Body of pancreas (tissue), 4 donors: ENCODE results near the gene ACACA. TPM values are rescaled to one million over a fixed set of nuclear protein-coding genes. Genes with fewer than 3 reads are reported as not detected.

Source experiments
- ATAC-seq: fragments of 150-250 bp; one replicate; pipeline ENCODE4 v1.9.1; 2016
- DNase-seq, 4 donors: peaks; one replicate each; pipeline ENCODE4 v3.0.0-alpha.2; 2019
- H3K27ac ChIP-seq, 4 donors: fragments of 200-600 bp; sonication (generic); 1 replicate in 3 of 4; 2 replicates in 1 of 4; pipeline versions ENCODE4 v1.5.1 to v1.6.1; 2016 to 2019; ENCODE audit warnings: mild to moderate bottlenecking in 1 of 4, mixed read lengths in 1 of 4, moderate library complexity in 1 of 4
- H3K27me3 ChIP-seq, 2 donors: fragments of 200-600 bp; sonication (generic); one replicate each; pipeline ENCODE4 v1.6.0; 2016; ENCODE audit warnings: mild to moderate bottlenecking in 1 of 2
- H3K36me3 ChIP-seq, 2 donors: fragments of 200-600 bp; sonication (generic); replicated peaks in 1 of 2; 2 replicates each; pipeline ENCODE4 v1.5.1; 2016; ENCODE audit warnings: low read depth in 2 of 2; ENCODE audit not compliant: insufficient read depth in 1 of 2
- H3K4me1 ChIP-seq: fragments of 200-600 bp; sonication (generic); one replicate; pipeline ENCODE4 v1.6.0; 2016
- H3K4me3 ChIP-seq, 2 donors: fragments of 200-600 bp; sonication (generic); 1 replicate in 1 of 2; 2 replicates in 1 of 2; pipeline ENCODE4 v1.5.1; 2016 to 2019
- H3K9me3 ChIP-seq, 3 donors: fragments of 200-600 bp; sonication (generic); 1 replicate in 2 of 3; 2 replicates in 1 of 3; pipeline ENCODE4 v1.5.1; 2016
- CTCF ChIP-seq, 7 experiments: fragments of 450-650 bp in 4 of 7; fragments of 200-600 bp in 3 of 7; sonication (generic) in 3 of 7; IDR thresholded peaks; one replicate each; pipeline ENCODE4 v1.5.1; 2016 to 2019; ENCODE audit warnings: antibody characterized with exemption in 7 of 7
- POLR2A ChIP-seq, 3 donors: fragments of 450-650 bp; IDR thresholded peaks; one replicate each; pipeline ENCODE4 v1.6.1; 2016; ENCODE audit warnings: antibody characterized with exemption in 3 of 3, mild to moderate bottlenecking in 2 of 3
- WGBS, 2 donors: methylation state at CpG; one replicate each; pipeline ENCODE4 v1.1.5; 2017; 5-methylcytosine and 5-hydroxymethylcytosine counted together
- intact Hi-C: fragments of 100-400 bp; cut with DNase I; formaldehyde crosslinking; loops from one replicate; pipeline ENCODE4 v1.15.1; 2023
- total RNA-seq, 2 donors: library from RNA; depleted of rRNA; stranded (reverse); fragments of >200 nt; gene quantifications; one replicate each; pipeline ENCODE4 v1.1.0, GENCODE V29; 2016

ACACA gene
- total RNA-seq, 2 donors from 2014 or later: 9.1 to 49.1 TPM

- no peak for TF ChIP-seq CTCF (IDR thresholded peaks at IDR 0.05)
- TF ChIP-seq POLR2A (IDR thresholded peaks at IDR 0.05): no peak
- Histone ChIP-seq H3K9me3 (no peaks in the 10 kb centered on the region), H3K36me3 (peaks cover 0 to 7% of the 10 kb centered on the region in 2 donors), H3K4me1 (no peaks in the 10 kb centered on the region), H3K27ac (no peak overlapping the region), H3K4me3 (no peak overlapping the region), H3K27me3 (no peaks in the 10 kb centered on the region)
- DNase-seq (no peak), ATAC-seq (no peak)
- WGBS, 2 donors: 79 to 95% methylated on average over 4 of the region's 4 CpGs
- intact Hi-C loops: no loop called here
Observed at GRCh38 chr17:37094391-37094790, 312.2 kb downstream of the ACACA start.

DNA sequence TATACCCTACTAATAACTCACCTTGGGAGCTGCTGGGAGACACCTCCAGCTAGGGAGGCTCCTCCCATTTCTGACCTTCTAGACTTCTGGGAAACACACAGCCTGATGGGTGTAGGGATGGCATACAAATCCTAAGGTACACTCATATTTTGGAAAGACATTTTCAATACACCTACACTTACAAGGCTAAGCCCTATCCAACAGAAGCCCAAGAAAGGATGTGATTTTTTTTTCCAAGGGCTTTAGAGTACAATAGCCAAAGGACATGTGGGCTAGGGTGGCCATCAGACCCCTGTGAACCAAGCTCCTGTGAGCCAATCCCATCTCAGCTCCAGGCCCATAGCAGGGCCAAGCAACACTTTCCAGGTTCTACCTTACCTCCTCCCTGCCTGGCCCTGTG lies 313.9 kb downstream of the ACACA start:
- no peak for TF ChIP-seq POLR2A (IDR thresholded peaks at IDR 0.05)
- TF ChIP-seq CTCF (IDR thresholded peaks at IDR 0.05): no peak
- Histone ChIP-seq H3K27ac (no peak overlapping the region), H3K4me1 (no peaks in the 10 kb centered on the region), H3K4me3 (no peak overlapping the region), H3K27me3 (no peaks in the 10 kb centered on the region), H3K36me3 (peaks cover 0 to 7% of the 10 kb centered on the region in 2 donors), H3K9me3 (no peaks in the 10 kb centered on the region)
- intact Hi-C loops: no loop called here
- ATAC-seq (no peak), DNase-seq (no peak)

GRCh38 chr17:37092071-37092470 lies 314.6 kb downstream of the ACACA start:
- DNase-seq: no peak
- Histone ChIP-seq H3K4me3 (no peak overlapping the region), H3K4me1 (no peaks in the 10 kb centered on the region), H3K36me3 (peaks cover 0 to 9% of the 10 kb centered on the region in 2 donors), H3K27ac (no peak overlapping the region), H3K9me3 (no peaks in the 10 kb centered on the region), H3K27me3 (no peaks in the 10 kb centered on the region)
- intact Hi-C loops: no loop called here
- TF ChIP-seq CTCF (IDR thresholded peaks at IDR 0.05) (no peak), POLR2A (IDR thresholded peaks at IDR 0.05) (no peak)
- no peak for ATAC-seq
- 57 to 78% methylated on average over 2 of the region's 2 CpGs for WGBS, 2 donors

- no peak overlapping the region for H3K4me3 ChIP-seq
- H3K36me3 ChIP-seq: peaks cover 0 to 8% of the 10 kb centered on the region in 2 donors
- intact Hi-C loops: no loop called here
- DNase-seq: no peak
- TF ChIP-seq POLR2A (IDR thresholded peaks at IDR 0.05) (no peak), CTCF (IDR thresholded peaks at IDR 0.05) (no peak)
- H3K27ac ChIP-seq: no peak overlapping the region
- H3K9me3 ChIP-seq: no peaks in the 10 kb centered on the region
- no peaks in the 10 kb centered on the region for H3K4me1 ChIP-seq
- no peaks in the 10 kb centered on the region for H3K27me3 ChIP-seq
- ATAC-seq: no peak
- WGBS, 2 donors: 88 to 90% methylated on average over 3 of the region's 3 CpGs
Observed at GRCh38 chr17:37090941-37091340, 315.7 kb downstream of the ACACA start.

- 49 to 72% methylated on average over 7 of the region's 7 CpGs for WGBS, 2 donors
- Histone ChIP-seq H3K27me3 (no peaks in the 10 kb centered on the region), H3K27ac (no peak overlapping the region), H3K9me3 (no peaks in the 10 kb centered on the region), H3K4me1 (no peaks in the 10 kb centered on the region), H3K36me3 (peaks cover 0 to 5% of the 10 kb centered on the region in 2 donors), H3K4me3 (no peak overlapping the region)
- intact Hi-C loops: no loop called here
- no peak for ATAC-seq
- peak in 1 of 4 donors; percentile 32 for DNase-seq
- TF ChIP-seq CTCF (IDR thresholded peaks at IDR 0.05) (no peak), POLR2A (IDR thresholded peaks at IDR 0.05) (no peak)
Observed at GRCh38 chr17:37089956-37090355, 316.7 kb downstream of the ACACA start.
